GM19463 (cell line): ENCODE results near the gene RAPGEF3.

Source experiments
- ATAC-seq: cut with Tn5 transposase; IDR thresholded peaks from one replicate; pipeline ENCODE4 v1.9.1; 2021; ENCODE audit warnings: mild to moderate bottlenecking, moderate library complexity; ENCODE audit not compliant: unreplicated experiment

RAPGEF3 gene

DNA sequence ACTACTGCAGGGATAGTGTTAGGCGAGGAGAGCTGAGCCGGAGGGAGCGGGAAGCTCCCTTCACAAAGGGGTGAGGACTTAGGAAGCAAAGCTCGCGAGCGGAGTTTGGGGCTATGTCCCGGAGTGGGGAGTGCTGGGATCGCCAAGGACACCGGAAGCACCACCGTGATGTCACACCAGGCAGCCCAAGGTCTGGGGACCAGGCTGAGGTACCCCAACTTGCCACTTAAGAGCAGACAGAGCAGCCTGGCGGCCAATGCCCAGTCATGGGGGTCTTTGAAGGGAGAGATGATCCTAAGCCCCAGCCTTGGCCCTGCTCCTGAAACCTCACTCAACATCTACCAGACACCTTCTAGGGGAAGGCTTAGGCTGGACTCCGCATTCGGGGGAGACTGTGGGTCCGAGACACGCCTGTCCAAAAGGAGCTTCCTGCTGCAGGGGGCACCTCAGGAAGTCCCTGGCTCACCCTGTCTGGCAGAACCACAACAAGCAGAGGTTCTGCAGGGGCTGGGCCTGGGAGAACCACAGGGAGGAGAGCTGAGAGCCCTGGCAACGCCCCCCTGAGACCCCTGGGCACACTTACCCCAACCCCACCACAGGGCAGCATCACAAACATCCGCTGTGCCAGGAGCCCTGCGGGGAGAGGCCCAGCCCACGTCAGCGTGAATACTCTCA is 32.1 kb upstream of the RAPGEF3 start:
- ATAC-seq, result no peak

- ATAC-seq, result no peak
Measured at GRCh38 chr12:47789712-47790489, 31.2 kb upstream of the RAPGEF3 start.

DNA sequence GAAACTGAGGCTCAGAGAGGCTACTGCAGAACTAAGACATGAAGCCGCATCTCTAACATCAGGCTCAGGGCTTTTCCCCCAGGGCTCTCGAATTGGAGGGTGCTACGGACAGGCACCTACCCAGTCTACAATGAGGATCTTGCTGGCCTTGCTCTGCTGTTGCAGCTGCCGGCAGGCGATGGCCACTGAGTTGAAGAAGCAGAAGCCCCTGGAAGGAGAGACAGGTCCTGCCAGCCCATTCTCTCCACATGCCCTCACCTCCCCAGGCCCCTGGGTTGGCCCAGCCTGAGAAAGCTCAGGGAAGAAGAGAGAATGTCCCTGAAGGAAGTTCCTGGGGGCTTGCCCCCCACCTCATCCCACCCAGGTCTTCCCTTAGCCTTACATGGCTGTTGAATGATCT is 30.5 kb upstream of the RAPGEF3 start:
- no peak for ATAC-seq

- no peak for ATAC-seq
Measured at GRCh38 chr12:47787596-47788319, 29.1 kb upstream of the RAPGEF3 start.

GRCh38 chr12:47786662-47787280 is 28.1 kb upstream of the RAPGEF3 start:
- ATAC-seq, result no peak

DNA sequence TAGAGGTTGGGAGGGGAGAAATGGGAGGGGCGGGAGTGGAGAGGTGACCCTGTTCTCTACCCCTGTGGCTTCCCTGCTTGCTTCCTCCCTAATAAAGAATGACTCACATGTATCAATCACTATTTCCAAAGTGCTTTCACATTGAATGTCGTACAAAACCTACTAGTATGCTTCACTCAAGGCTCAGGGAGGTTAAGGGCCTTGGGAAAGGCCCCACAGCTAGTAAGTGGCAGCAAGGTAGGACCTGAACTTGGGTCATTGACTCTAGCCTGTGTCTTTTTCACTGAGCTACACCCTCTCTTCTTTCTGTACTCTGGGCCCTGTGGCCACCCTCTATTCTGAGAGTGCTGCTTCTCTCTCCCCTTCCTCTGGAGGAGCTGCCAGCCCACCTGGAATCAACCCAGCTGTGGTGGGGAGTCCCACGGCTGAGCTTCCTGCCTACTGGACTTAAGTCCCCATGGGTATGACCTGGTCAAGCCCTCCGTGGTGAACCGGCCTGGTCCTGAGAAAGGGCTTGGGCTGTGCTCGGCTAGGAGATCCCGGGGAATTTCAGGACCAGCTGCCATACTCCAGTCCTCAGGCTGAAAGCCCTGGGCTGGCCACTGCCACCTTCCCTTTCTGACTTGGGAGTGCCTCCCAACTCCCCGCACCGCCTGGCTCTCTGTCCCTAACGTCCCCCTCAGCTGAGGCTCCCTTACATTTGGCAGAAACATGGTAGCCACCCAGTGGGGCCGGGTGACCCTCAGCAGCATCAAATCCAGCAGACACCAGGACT is 27.4 kb upstream of the RAPGEF3 start:
- ATAC-seq, result no peak

GRCh38 chr12:47785036-47785886 is 26.6 kb upstream of the RAPGEF3 start:
- ATAC-seq, result no peak

- ATAC-seq, result no peak
Measured at GRCh38 chr12:47783821-47784819, 25.4 kb upstream of the RAPGEF3 start.

- ATAC-seq, result no peak
Measured at GRCh38 chr12:47783024-47783755, 24.5 kb upstream of the RAPGEF3 start.

GRCh38 chr12:47782372-47782770 is 23.7 kb upstream of the RAPGEF3 start:
- ATAC-seq, result no peak

- ATAC-seq, result no peak
Measured at GRCh38 chr12:47781479-47782371, 23.0 kb upstream of the RAPGEF3 start.

DNA sequence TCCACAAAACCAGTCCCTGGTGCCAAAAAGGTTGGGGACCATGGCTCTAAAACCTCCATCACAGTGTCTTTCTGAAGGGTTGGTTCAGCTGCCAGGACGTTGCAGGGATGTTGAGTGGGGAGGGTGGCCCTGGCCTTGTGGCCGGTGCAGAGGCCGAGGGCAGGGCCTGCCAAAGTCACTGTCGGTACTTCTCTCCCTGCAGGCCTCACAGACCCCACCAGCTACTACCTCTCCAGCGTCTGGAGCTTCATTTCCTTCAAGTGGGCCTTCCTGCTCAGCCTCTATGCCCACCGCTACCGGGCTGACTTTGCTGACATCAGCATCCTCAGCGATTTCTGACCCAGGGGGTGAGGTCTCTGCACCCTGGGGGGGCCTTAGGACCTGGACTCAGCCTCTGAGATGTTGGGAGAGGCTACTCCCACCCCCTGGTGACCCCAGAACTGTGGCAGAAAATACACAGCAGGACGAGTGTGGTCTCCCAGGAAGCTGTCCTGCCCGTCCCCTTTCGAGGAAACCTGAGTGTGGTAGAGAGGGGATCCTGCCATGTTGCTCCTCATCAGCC is 21.3 kb upstream of the RAPGEF3 start:
- no peak for ATAC-seq

DNA sequence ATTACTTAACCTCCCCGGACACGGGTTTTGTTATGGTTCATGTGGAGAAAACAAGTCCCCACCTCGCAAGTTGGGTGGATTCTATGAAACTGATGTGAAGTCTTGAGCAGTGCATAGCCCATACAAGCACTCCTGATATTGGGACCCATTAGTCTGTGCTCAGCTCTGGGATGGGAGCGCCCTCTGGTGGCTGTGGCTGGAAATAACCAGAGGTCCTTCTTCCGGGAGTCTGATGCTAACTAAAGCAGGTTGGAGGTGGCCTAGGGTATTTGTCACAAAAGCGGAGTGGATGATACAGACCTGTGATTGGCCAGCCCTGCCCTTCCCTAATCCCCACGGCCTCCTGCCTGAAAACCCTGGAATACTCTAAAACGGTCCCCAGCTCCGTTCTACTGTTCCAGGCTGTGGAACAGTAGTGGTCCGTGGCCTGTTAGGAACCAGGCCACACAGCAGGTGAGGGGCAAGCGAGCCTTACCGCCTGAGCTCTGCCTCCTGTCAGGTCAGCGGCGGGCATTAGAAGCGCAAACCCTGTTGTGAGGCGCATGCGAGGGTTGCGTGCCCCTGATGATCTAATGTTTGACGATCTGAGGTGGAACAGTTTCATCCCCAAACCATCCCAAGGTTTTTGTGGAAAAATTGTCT is 20.7 kb upstream of the RAPGEF3 start:
- ATAC-seq, result peak; percentile 89

- no peak for ATAC-seq
Measured at GRCh38 chr12:47778881-47779280, 20.2 kb upstream of the RAPGEF3 start.

DNA sequence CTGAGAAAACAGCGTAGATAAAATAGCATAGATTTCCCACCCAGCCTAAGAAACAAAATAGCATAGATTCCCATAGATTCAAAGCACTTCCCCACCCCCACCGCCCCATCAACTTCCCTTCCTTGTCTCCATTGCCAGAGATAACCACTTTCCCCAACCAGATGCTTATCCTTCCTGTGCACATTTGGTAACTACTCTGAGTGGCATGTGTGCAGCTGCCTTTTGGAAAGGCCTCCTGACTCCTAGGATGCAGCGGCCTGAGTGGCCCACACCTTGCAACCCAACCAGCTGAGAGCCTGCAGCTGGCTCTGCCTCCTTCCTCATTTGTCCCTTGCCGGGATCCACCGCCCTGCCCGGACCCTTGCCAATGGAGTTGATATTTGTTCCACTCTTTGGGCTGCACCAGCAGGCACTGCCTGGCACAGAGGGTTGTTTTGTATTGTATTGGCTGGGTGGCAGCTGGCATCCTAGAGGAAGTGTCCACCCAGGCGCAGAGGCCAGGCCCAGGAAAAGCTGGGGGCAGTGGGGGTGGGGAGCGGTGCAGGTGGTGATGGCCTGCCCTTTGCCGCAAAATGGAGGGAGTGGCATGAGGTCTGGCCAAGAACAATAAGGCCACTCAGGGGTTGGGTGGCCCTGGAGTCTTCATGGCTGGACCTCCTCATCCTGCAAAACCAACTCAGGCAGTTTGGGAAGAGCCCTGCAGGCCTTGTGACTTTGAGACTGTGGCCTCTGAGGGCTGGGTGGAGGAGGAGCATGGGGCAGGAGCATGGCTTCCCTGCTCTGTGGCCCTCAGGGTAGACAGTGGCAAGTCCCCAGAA is 19.3 kb upstream of the RAPGEF3 start:
- ATAC-seq, result no peak
